Measurements from ENCODE around the gene RAB1B.

Gene RAB1B

GRCh38 chr11:66325263-66325671 lies 56.8 kb downstream of the RAB1B start:
- no peak for DNase-seq

GRCh38 chr11:66326261-66327111 lies 58.0 kb downstream of the RAB1B start:
- DNase-seq, result no peak

Data from DMS53 (cell line).